Calu3 (cell line): ENCODE data around the gene C4BPA. TPM values are rescaled to one million over a fixed set of nuclear protein-coding genes. Genes with fewer than 3 reads are reported as not detected.

Experiments used
- BruUV-seq: library from RNA; stranded (reverse); fragments of 400-500 nt; replicated peaks from 2 replicates; lab custom pipeline; 2021; lab: Mats Ljungman, UMichigan
- CTCF ChIA-PET: fragments of 300-600 bp; sonication (Branson Sonifier 250); formaldehyde crosslinking; loops from one replicate; lab custom pipeline; 2022; ENCODE audit warnings: antibody characterized with exemption; lab: Charles Lee
- DNase-seq: peaks from one replicate; pipeline ENCODE4 v3.0.0; 2022
- H3K27ac Mint-ChIP-seq: one replicate; pipeline ENCODE4 v1.8.0; 2022; ENCODE audit warnings: mixed read lengths; ENCODE audit not compliant: unreplicated experiment
- H3K27me3 Mint-ChIP-seq: one replicate; pipeline ENCODE4 v1.8.0; 2022; ENCODE audit warnings: mixed read lengths; ENCODE audit not compliant: unreplicated experiment
- H3K36me3 Mint-ChIP-seq: one replicate; pipeline ENCODE4 v1.8.0; 2022; ENCODE audit warnings: mild to moderate bottlenecking, moderate library complexity, mixed read lengths; ENCODE audit not compliant: insufficient read depth, unreplicated experiment
- H3K4me1 Mint-ChIP-seq: one replicate; pipeline ENCODE4 v1.8.0; 2022; ENCODE audit warnings: mild to moderate bottlenecking, low read depth, mixed read lengths; ENCODE audit not compliant: unreplicated experiment
- H3K4me3 Mint-ChIP-seq: one replicate; pipeline ENCODE4 v1.8.0; 2022; ENCODE audit warnings: mild to moderate bottlenecking, low read depth, moderate library complexity, mixed read lengths; ENCODE audit not compliant: unreplicated experiment
- H3K9me3 Mint-ChIP-seq: one replicate; pipeline ENCODE4 v1.8.0; 2022; ENCODE audit warnings: low read depth, mixed read lengths; ENCODE audit not compliant: unreplicated experiment
- intact Hi-C: fragments of 100-400 bp; cut with micrococcal nuclease; formaldehyde crosslinking; loops from one replicate; pipeline ENCODE4 v1.10.0; 2022; ENCODE audit not compliant: unreplicated experiment
- total RNA-seq: library from RNA; stranded (reverse); gene quantifications from 2 replicates; pipeline ENCODE4 v1.2.3, GENCODE V29; 2022
- TF ChIP-seq, protein P1 (sequence below): fragments of 200-600 bp; IDR thresholded peaks from one replicate; pipeline ENCODE4 v1.8.0; 2022; ENCODE audit warnings: antibody characterized with exemption; ENCODE audit not compliant: unreplicated experiment

The C4BPA gene
- total RNA-seq, 1 experiment from 2014 or later, result 1.0 TPM

DNA sequence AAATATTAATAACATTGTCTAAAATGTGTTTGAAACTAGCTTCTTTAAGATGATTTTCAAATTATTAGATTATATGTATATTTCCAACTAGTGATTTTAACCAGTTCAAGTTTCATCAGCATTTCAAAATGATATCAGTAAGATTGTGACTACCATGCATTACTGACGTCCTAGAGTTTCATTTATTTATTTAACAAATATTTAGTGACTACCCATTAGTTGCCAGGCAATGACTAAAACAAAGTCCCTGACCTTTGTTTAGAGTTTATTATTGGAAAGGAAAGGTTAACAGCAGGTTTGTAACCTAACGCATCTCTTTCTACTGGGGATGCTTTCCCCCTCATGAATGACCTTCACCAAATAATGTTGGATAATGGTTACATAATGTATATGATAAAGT, 22.9 kb upstream of the C4BPA start:
- intact Hi-C loops, result no loop called here
- DNase-seq, result no peak
- no peaks in the 10 kb centered on the region for H3K27me3 Mint-ChIP-seq

DNA sequence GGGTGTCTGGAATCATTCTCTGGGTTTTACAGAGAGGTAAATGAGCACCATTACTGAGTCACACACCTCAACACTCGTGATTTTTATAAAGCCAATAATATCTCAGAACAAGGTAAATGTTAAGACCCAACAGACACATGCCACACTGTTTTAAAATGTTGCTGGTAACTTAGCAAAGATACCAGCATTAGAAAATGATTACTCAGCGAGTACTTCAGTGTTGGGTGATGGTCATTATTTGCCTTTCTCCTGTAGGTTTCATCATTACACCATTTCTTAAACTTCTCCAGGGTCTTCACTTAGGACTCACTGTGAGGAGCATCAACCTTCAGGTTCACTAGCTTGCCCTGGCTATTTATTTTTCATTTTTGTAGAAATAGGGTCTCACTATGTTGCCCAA, 22.2 kb upstream of the C4BPA start:
- TF ChIP-seq, protein P1, sequence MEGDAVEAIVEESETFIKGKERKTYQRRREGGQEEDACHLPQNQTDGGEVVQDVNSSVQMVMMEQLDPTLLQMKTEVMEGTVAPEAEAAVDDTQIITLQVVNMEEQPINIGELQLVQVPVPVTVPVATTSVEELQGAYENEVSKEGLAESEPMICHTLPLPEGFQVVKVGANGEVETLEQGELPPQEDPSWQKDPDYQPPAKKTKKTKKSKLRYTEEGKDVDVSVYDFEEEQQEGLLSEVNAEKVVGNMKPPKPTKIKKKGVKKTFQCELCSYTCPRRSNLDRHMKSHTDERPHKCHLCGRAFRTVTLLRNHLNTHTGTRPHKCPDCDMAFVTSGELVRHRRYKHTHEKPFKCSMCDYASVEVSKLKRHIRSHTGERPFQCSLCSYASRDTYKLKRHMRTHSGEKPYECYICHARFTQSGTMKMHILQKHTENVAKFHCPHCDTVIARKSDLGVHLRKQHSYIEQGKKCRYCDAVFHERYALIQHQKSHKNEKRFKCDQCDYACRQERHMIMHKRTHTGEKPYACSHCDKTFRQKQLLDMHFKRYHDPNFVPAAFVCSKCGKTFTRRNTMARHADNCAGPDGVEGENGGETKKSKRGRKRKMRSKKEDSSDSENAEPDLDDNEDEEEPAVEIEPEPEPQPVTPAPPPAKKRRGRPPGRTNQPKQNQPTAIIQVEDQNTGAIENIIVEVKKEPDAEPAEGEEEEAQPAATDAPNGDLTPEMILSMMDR, result no peak
- Mint-ChIP-seq H3K27me3 (no peaks in the 10 kb centered on the region), H3K4me3 (no peak overlapping the region), H3K4me1 (peaks cover 23% of the 10 kb centered on the region), H3K27ac (no peak overlapping the region), H3K36me3 (no peaks in the 10 kb centered on the region), H3K9me3 (no peaks in the 10 kb centered on the region)
- DNase-seq, result no peak
- intact Hi-C loops, result no loop called here
- no TSS peak for BruUV-seq
- CTCF ChIA-PET, result interaction anchor here (1.3 to 1.8 kb wide), 2 partner anchors 323 to 418 kb away, joined by 4 read pairs; no protein-coding TSS in a partner anchor

More for the DNA sequence above, 22.9 kb upstream of the C4BPA start:
- Mint-ChIP-seq H3K9me3 (no peaks in the 10 kb centered on the region), H3K4me1 (peaks cover 23% of the 10 kb centered on the region), H3K36me3 (no peaks in the 10 kb centered on the region), H3K4me3 (no peak overlapping the region), H3K27ac (no peak overlapping the region)
- TF ChIP-seq, protein P1, result no peak
- BruUV-seq, result no TSS peak
- CTCF ChIA-PET, result interaction anchor here (1.1 to 1.8 kb wide), 2 partner anchors 23 to 418 kb away, joined by 3 to 4 read pairs; no protein-coding TSS in a partner anchor

DNA sequence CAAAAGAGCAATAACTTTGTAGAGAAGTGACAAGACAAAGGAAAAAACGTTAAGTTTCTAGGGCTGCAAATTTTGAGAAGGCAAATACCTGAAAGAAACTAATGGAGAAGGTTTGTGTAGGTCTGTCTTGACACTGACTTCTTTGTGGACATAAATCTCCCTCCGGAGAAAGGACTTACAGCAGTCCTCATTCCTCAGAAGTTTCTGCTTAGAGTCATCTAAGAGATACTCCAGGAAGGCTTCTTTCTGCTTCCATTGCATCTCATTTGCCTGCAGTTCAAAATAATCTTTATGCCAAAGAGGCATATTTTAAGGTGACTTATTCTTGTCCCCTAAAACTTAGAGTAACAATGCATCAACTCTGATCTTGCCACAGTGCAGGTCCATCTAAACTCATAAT, 19.8 kb upstream of the C4BPA start:
- BruUV-seq, result no TSS peak
- peaks cover 2% of the 10 kb centered on the region for H3K36me3 Mint-ChIP-seq
- CTCF ChIA-PET, result interaction anchor here (0.8 to 2.3 kb wide), 7 partner anchors 71 to 417 kb away, joined by 3 to 18 read pairs (median 3); partner anchors contain the start of gene CD55
- peaks cover 33% of the 10 kb centered on the region for H3K4me1 Mint-ChIP-seq
- TF ChIP-seq, protein P1, result no peak
- intact Hi-C loops, result loop anchor here (1.0 to 2.0 kb wide), 3 partner anchors 233 to 415 kb away; no protein-coding TSS in a partner anchor
- H3K4me3 Mint-ChIP-seq, result no peak overlapping the region
- no peaks in the 10 kb centered on the region for H3K27me3 Mint-ChIP-seq
- H3K27ac Mint-ChIP-seq, result no peak overlapping the region
- no peak for DNase-seq
- no peaks in the 10 kb centered on the region for H3K9me3 Mint-ChIP-seq

DNA sequence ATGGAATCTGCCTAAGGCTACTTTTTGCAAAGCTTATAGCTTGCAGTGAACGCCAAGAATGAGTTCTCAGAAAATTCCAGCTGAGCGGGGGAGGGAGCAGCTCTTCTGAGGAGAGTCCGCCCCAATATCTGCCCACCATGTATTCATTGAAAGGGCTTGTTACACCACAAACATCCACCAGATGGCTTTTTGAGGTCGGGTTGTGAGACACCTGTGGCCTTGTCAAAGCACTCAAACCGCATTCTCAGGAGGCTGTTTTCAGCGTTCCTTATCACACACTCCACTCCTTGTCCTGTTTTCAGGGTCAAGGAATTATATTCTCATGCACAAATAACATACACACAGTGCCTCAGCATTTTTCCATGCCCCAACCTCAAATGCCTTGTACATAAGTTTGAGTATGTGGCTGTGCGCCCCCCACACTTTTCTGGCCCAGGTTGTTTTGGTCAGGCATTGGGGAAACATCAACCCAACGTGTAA, 19.3 kb upstream of the C4BPA start:
- Mint-ChIP-seq H3K4me1 (peaks cover 38% of the 10 kb centered on the region), H3K27ac (no peak overlapping the region), H3K27me3 (no peaks in the 10 kb centered on the region), H3K9me3 (no peaks in the 10 kb centered on the region), H3K36me3 (peaks cover 7% of the 10 kb centered on the region), H3K4me3 (no peak overlapping the region)
- CTCF ChIA-PET, result interaction anchor here (0.8 to 2.3 kb wide), 6 partner anchors 70 to 417 kb away, joined by 3 to 18 read pairs (median 4); partner anchors contain the start of gene CD55
- BruUV-seq, result no TSS peak
- TF ChIP-seq, protein P1, result peak; percentile 79
- intact Hi-C loops, result loop anchor here (1.0 to 5.0 kb wide), 4 partner anchors 158 to 415 kb away; no protein-coding TSS in a partner anchor
- peak; percentile 76 for DNase-seq
